Neural cell (in vitro differentiated cells): ENCODE data around the gene C4BPB. TPM values are rescaled to one million over a fixed set of nuclear protein-coding genes. Genes with fewer than 3 reads are reported as not detected.

ENCODE experiments used
- H2AFZ ChIP-seq: fragments of 200-600, 300-800 bp; sonication (generic), shearing (Covaris generic); 2 replicates; pipeline ENCODE4 v1.6.0; 2014; ENCODE audit warnings: low read depth, mild to moderate bottlenecking, antibody characterized with exemption, low read length, moderate library complexity
- H3F3A ChIP-seq: fragments of 200-600 bp; shearing (Covaris generic); 2 replicates; pipeline ENCODE4 v1.6.1; 2016; ENCODE audit warnings: mild to moderate bottlenecking, moderate library complexity, mixed read lengths, antibody characterized with exemption, low read length; ENCODE audit not compliant: insufficient read depth, poor library complexity, severe bottlenecking
- H3K27ac ChIP-seq: fragments of 200-600, 300-800 bp; sonication (generic), shearing (Covaris generic); 2 replicates; pipeline ENCODE4 v1.5.1; 2014; ENCODE audit warnings: mild to moderate bottlenecking, low read length, moderate library complexity
- H3K27me3 ChIP-seq: fragments of 300-800, 200-600 bp; sonication (generic), shearing (Covaris generic); 2 replicates; pipeline ENCODE4 v1.6.0; 2014; ENCODE audit warnings: mild to moderate bottlenecking, low read depth, low read length, moderate library complexity; ENCODE audit not compliant: insufficient read depth
- H3K36me3 ChIP-seq: fragments of 300-800, 200-600 bp; sonication (generic), shearing (Covaris generic); 2 replicates; pipeline ENCODE4 v1.5.1; 2014; ENCODE audit warnings: mild to moderate bottlenecking, antibody characterized with exemption, low read length, moderate library complexity; ENCODE audit not compliant: insufficient read depth
- H3K4me2 ChIP-seq: fragments of 300-800, 200-600 bp; sonication (generic), shearing (Covaris generic); 2 replicates; pipeline ENCODE4 v1.6.0; 2014; ENCODE audit warnings: mild to moderate bottlenecking, low read length
- H3K4me3 ChIP-seq: fragments of 300-800, 200-600 bp; sonication (generic), shearing (Covaris generic); 2 replicates; pipeline ENCODE4 v1.5.1; 2014; ENCODE audit warnings: mild to moderate bottlenecking, low read length, moderate library complexity
- H3K79me2 ChIP-seq: fragments of 200-600 bp; shearing (Covaris generic); replicated peaks from 2 replicates; pipeline ENCODE4 v1.6.0; 2014; ENCODE audit warnings: mild to moderate bottlenecking, low read length, moderate library complexity; ENCODE audit not compliant: insufficient read depth
- H3K9ac ChIP-seq: fragments of 300-800, 200-600 bp; sonication (generic), shearing (Covaris generic); 2 replicates; pipeline ENCODE4 v1.6.1; 2016; ENCODE audit warnings: mild to moderate bottlenecking, low read length, mixed read lengths
- H3K9me2 ChIP-seq: fragments of 200-600 bp; shearing (Covaris generic); 2 replicates; pipeline ENCODE4 v1.6.1; 2016; ENCODE audit warnings: mild to moderate bottlenecking, low read length, mixed read lengths; ENCODE audit not compliant: insufficient read depth
- H3K9me3 ChIP-seq: fragments of 200-600, 300-800 bp; sonication (generic), shearing (Covaris generic); 2 replicates; pipeline ENCODE4 v1.6.1; 2016; ENCODE audit warnings: mild to moderate bottlenecking, mixed run types, low read length, moderate library complexity, mixed read lengths
- H4K20me1 ChIP-seq: fragments of 200-600 bp; shearing (Covaris generic); 2 replicates; pipeline ENCODE4 v1.6.1; 2016; ENCODE audit warnings: mild to moderate bottlenecking, mixed run types; ENCODE audit not compliant: insufficient read depth
- CTCF ChIP-seq: fragments of 450-650 bp; IDR thresholded peaks from 2 replicates; pipeline ENCODE4 v1.5.1; 2014; ENCODE audit warnings: antibody characterized with exemption, mild to moderate bottlenecking, moderate library complexity; ENCODE audit not compliant: poor library complexity, severe bottlenecking
- EP300 ChIP-seq: fragments of 450-650 bp; conservative IDR thresholded peaks from 2 replicates; pipeline ENCODE4 v1.6.1; 2014; ENCODE audit warnings: antibody characterized with exemption, mild to moderate bottlenecking, moderate library complexity; ENCODE audit not compliant: poor library complexity, severe bottlenecking
- EZH2 ChIP-seq: fragments of 200-600, 300-800 bp; shearing (Covaris generic), sonication (generic); IDR thresholded peaks from 2 replicates; pipeline ENCODE4 v1.6.1; 2014; ENCODE audit warnings: antibody characterized with exemption, low read length, borderline replicate concordance, mild to moderate bottlenecking; ENCODE audit not compliant: insufficient read depth, poor library complexity, severe bottlenecking
- MXI1 ChIP-seq: fragments of 450-650 bp; conservative IDR thresholded peaks from 2 replicates; pipeline ENCODE4 v1.6.1; 2014; ENCODE audit warnings: antibody characterized with exemption, mild to moderate bottlenecking; ENCODE audit not compliant: poor library complexity, severe bottlenecking
- POLR2AphosphoS5 ChIP-seq: IDR thresholded peaks from 2 replicates; pipeline ENCODE4 v1.6.1; 2012
- RAD21 ChIP-seq: fragments of 450-650 bp; conservative IDR thresholded peaks from 2 replicates; pipeline ENCODE4 v1.6.1; 2014; ENCODE audit warnings: antibody characterized with exemption, mild to moderate bottlenecking, moderate library complexity
- REST ChIP-seq: IDR thresholded peaks from 2 replicates; pipeline ENCODE4 v1.6.1; 2012; ENCODE audit warnings: borderline replicate concordance
- SMC3 ChIP-seq: fragments of 450-650 bp; conservative IDR thresholded peaks from 2 replicates; pipeline ENCODE4 v1.6.1; 2014; ENCODE audit warnings: antibody characterized with exemption, mild to moderate bottlenecking, moderate library complexity; ENCODE audit not compliant: poor library complexity
- TAF1 ChIP-seq: IDR thresholded peaks from 2 replicates; pipeline ENCODE4 v1.6.1; 2012; ENCODE audit warnings: low read depth
- polyA minus RNA-seq: library from RNA; depleted of rRNA, polyadenylated mRNA; stranded (reverse); fragments of >200 nt; gene quantifications from 2 replicates; pipeline ENCODE4 v1.2.3, GENCODE V29; 2014
- polyA plus RNA-seq: library from polyadenylated mRNA; depleted of rRNA; stranded (reverse); fragments of >200 nt; gene quantifications from 2 replicates; pipeline ENCODE4 v1.2.3, GENCODE V29; 2014

Gene C4BPB
- polyA plus RNA-seq (not detected in 2 replicates), polyA minus RNA-seq (not detected in 2 replicates)

- Histone ChIP-seq H3K36me3 (no peaks in the 10 kb centered on the region), H4K20me1 (no peaks in the 10 kb centered on the region), H3K27ac (no peak within 1 kb of the TSS), H3K4me2 (no peak within 1 kb of the TSS), H3K4me3 (no peak within 1 kb of the TSS), H3K27me3 (no peaks in the 10 kb centered on the region), H3K9me2 (no peaks in the 10 kb centered on the region), H3K9ac (no peak within 1 kb of the TSS), H3F3A (no peaks in the 10 kb centered on the region), H3K79me2 (no peaks in the 10 kb centered on the region), H3K9me3 (no peaks in the 10 kb centered on the region), H2AFZ (no peak within 1 kb of the TSS)
- TF ChIP-seq RAD21 (no peak), EP300 (no peak), CTCF (no peak), EZH2 (no peak), POLR2AphosphoS5 (no peak), SMC3 (no peak), MXI1 (no peak), TAF1 (no peak), REST (no peak)
Measured at GRCh38 chr1:207088701-207089626, at the start of gene C4BPB. TSS of gene C4BPB (plus strand) at chr1:207088860. CDS start at chr1:207089532, 672 bp downstream.

GRCh38 chr1:207039380-207040180, 49.1 kb upstream of the C4BPB start:
- H3K4me3 ChIP-seq, result no peak overlapping the region
- H3F3A ChIP-seq, result no peaks in the 10 kb centered on the region
- no peak overlapping the region for H3K27ac ChIP-seq
- no peak overlapping the region for H2AFZ ChIP-seq
- H3K79me2 ChIP-seq, result no peaks in the 10 kb centered on the region
- no peaks in the 10 kb centered on the region for H3K27me3 ChIP-seq
- H4K20me1 ChIP-seq, result no peaks in the 10 kb centered on the region
- TF ChIP-seq EP300 (no peak), TAF1 (no peak), REST (no peak), SMC3 (no peak), EZH2 (no peak), CTCF (no peak), RAD21 (no peak), MXI1 (no peak), POLR2AphosphoS5 (no peak)
- no peaks in the 10 kb centered on the region for H3K36me3 ChIP-seq
- no peak overlapping the region for H3K4me2 ChIP-seq
- H3K9me3 ChIP-seq, result no peaks in the 10 kb centered on the region
- no peak overlapping the region for H3K9ac ChIP-seq
- no peaks in the 10 kb centered on the region for H3K9me2 ChIP-seq
